GM21367 (cell line): Measurements from ENCODE around the gene UBR4.

Experiments
- ATAC-seq: cut with Tn5 transposase; IDR thresholded peaks from one replicate; pipeline ENCODE4 v1.9.1; 2021; ENCODE audit not compliant: unreplicated experiment

UBR4 gene

GRCh38 chr1:19149736-19150135 is 60.3 kb downstream of the UBR4 start:
- ATAC-seq = no peak

GRCh38 chr1:19140465-19140864 is 69.6 kb downstream of the UBR4 start:
- no peak for ATAC-seq

GRCh38 chr1:19139711-19140110 is 70.4 kb downstream of the UBR4 start:
- no peak for ATAC-seq

GRCh38 chr1:19138958-19139581 is 71.0 kb downstream of the UBR4 start:
- no peak for ATAC-seq

- ATAC-seq = no peak
Measured at GRCh38 chr1:19138331-19138730, 71.7 kb downstream of the UBR4 start.

- ATAC-seq = no peak
Measured at GRCh38 chr1:19137158-19137557, 72.9 kb downstream of the UBR4 start.

- no peak for ATAC-seq
Measured at GRCh38 chr1:19133360-19133759, 76.7 kb downstream of the UBR4 start.

- no peak for ATAC-seq
Measured at GRCh38 chr1:19130468-19130867, 79.6 kb downstream of the UBR4 start.

- no peak for ATAC-seq
Measured at GRCh38 chr1:19128968-19129514, 81.0 kb downstream of the UBR4 start.

- ATAC-seq = no peak
Measured at GRCh38 chr1:19124273-19124672, 85.8 kb downstream of the UBR4 start.

- no peak for ATAC-seq
Measured at GRCh38 chr1:19123837-19124236, 86.2 kb downstream of the UBR4 start.

- no peak for ATAC-seq
Measured at GRCh38 chr1:19122668-19123067, 87.4 kb downstream of the UBR4 start.

- no peak for ATAC-seq
Measured at GRCh38 chr1:19121192-19121591, 88.9 kb downstream of the UBR4 start.

GRCh38 chr1:19120070-19120469 is 90.0 kb downstream of the UBR4 start:
- no peak for ATAC-seq

- ATAC-seq = no peak
Measured at GRCh38 chr1:19115082-19115808, 94.8 kb downstream of the UBR4 start.

- ATAC-seq = no peak
Measured at GRCh38 chr1:19113697-19114092, 96.4 kb downstream of the UBR4 start.

- no peak for ATAC-seq
Measured at GRCh38 chr1:19112891-19113696, 97.0 kb downstream of the UBR4 start.

- ATAC-seq = no peak
Measured at GRCh38 chr1:19110257-19110927, 99.7 kb downstream of the UBR4 start.

- no peak for ATAC-seq
Measured at GRCh38 chr1:19109545-19109944, 100.5 kb downstream of the UBR4 start.

GRCh38 chr1:19101244-19101643 is 108.8 kb downstream of the UBR4 start:
- ATAC-seq = no peak

GRCh38 chr1:19100028-19100427 is 110.0 kb downstream of the UBR4 start:
- ATAC-seq = no peak
